Mucosa of descending colon (tissue), 3 donors: ENCODE data around the gene ADAM15. TPM values are rescaled to one million over a fixed set of nuclear protein-coding genes. Genes with fewer than 3 reads are reported as not detected.

Experiments used
- ATAC-seq: fragments of 200-7000 bp; cut with Tn5 transposase; one replicate; pipeline ENCODE4 v1.9.1; 2020; ENCODE audit warnings: mild to moderate bottlenecking, moderate library complexity
- DNase-seq, 3 donors: peaks; one replicate each; pipeline ENCODE4 v3.0.0-alpha.2; 2020
- H3K36me3 ChIP-seq: fragments of 200-600 bp; one replicate; pipeline ENCODE4 v1.8.0; 2021; ENCODE audit warnings: low read depth, mild to moderate bottlenecking
- H3K4me1 ChIP-seq: fragments of 200-600 bp; one replicate; pipeline ENCODE4 v1.8.0; 2021; ENCODE audit warnings: low read depth, mild to moderate bottlenecking
- H3K4me3 ChIP-seq: fragments of 200-600 bp; one replicate; pipeline ENCODE4 v1.8.0; 2021; ENCODE audit warnings: mild to moderate bottlenecking
- H3K9me3 ChIP-seq: fragments of 200-600 bp; one replicate; pipeline ENCODE4 v1.8.0; 2021; ENCODE audit warnings: mild to moderate bottlenecking
- CTCF ChIP-seq: fragments of 200-600 bp; IDR thresholded peaks from one replicate; pipeline ENCODE4 v1.8.0; 2022; ENCODE audit warnings: antibody characterized with exemption, mild to moderate bottlenecking
- intact Hi-C, 2 donors: fragments of 100-400 bp; cut with DNase I in 1 of 2; cut with micrococcal nuclease in 1 of 2; formaldehyde crosslinking; loops; one replicate each; pipeline versions ENCODE4 v1.11.0 to v1.11.1; 2022; cut with DNase I, micrococcal nuclease
- total RNA-seq, 3 donors: library from RNA; stranded (reverse); fragmentation: NEBNext Ultra II Directional in 2 of 3; extraction: Animal tissue kit (Norgen Biotek cat#: 25700) in 2 of 3; gene quantifications; one replicate each; pipeline versions ENCODE4 v1.2.1 to v1.2.4, GENCODE V29; 2021 to 2023
- donor health status: DM: no; HTN: no; CAD: no; lungs with moderate emphysema.
- donor health status: DM: no; HTN: no; CAD: no.
- donor health status: DM: no; HTN: yes; CAD: no.

The ADAM15 gene
- total RNA-seq, 3 donors from 2014 or later = 71.8 to 148 (median 79.7) TPM

- no peak for TF ChIP-seq CTCF
- intact Hi-C loops = no loop called here
- H3K36me3 ChIP-seq = no peaks in the 10 kb centered on the region
- no peaks in the 10 kb centered on the region for H3K4me1 ChIP-seq
- ATAC-seq (no peak), DNase-seq (no peak)
- H3K4me3 ChIP-seq = no peak overlapping the region
- no peaks in the 10 kb centered on the region for H3K9me3 ChIP-seq
These were observed 20.8 kb upstream of the ADAM15 start for GRCh38 chr1:155030243-155030795.

DNA sequence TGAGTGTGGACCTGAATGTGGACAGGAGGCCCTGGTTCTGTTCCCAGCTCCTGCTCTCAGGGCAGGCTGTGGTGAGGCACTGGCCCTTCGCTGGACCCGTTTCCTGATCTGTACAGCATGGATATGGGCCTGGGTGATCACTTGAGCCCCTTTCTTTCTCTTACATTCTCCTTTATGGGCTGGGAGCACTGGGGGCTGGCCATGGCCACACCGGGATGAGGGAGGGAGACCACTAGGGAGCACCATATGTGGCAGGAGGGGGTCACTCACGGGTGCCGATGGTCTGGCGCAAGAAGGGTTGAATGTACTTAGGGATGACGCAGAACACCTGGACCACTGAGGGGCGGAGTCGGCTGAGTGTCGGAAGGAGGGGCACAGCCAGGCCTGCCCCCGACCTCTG is 20.2 kb upstream of the ADAM15 start:
- DNase-seq (no peak), ATAC-seq (no peak)
- H3K36me3 ChIP-seq = no peaks in the 10 kb centered on the region
- H3K4me1 ChIP-seq = no peaks in the 10 kb centered on the region
- no peaks in the 10 kb centered on the region for H3K9me3 ChIP-seq
- intact Hi-C loops = no loop called here
- TF ChIP-seq CTCF = no peak
- H3K4me3 ChIP-seq = no peak overlapping the region

DNA sequence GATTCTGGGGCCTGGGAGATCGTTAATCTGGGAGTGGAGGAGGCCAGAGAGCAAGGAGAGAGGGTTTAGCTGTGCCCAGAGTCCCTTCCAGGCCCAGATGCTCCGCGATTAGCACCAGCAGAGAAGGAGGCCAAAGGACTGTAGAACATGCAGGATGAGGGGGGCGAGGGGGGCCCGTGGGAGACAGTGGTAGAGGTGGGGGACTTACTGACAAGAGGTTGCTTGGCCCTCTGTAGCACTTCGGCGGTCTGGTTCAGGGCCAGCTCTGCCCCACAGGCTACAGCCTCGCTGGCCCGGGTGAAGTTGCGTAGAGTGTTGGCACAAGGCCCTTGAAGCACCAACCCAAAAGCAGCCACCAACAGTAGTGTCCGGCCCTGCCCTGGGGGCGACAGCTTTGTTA is 18.2 kb upstream of the ADAM15 start:
- H3K9me3 ChIP-seq = no peaks in the 10 kb centered on the region
- TF ChIP-seq CTCF = no peak
- DNase-seq = no peak
- intact Hi-C loops = no loop called here
- H3K4me1 ChIP-seq = peaks cover 1% of the 10 kb centered on the region
- no peak overlapping the region for H3K4me3 ChIP-seq
- ATAC-seq = no peak
- no peaks in the 10 kb centered on the region for H3K36me3 ChIP-seq

- Histone ChIP-seq H3K4me3 (no peak within 1 kb of the TSS), H3K9me3 (no peaks in the 10 kb centered on the region), H3K36me3 (no peaks in the 10 kb centered on the region), H3K4me1 (peaks cover 7% of the 10 kb centered on the region)
- ATAC-seq (no peak), DNase-seq (no peak)
- intact Hi-C loops = no loop called here
- TF ChIP-seq CTCF = no peak
These were observed 17.6 kb upstream of the ADAM15 start, which contains the start of the genes DCST1 and DCST2 for GRCh38 chr1:155033524-155033923. TSS of gene DCST1 (plus strand) at chr1:155033824. CDS start at chr1:155034037, 213 bp downstream. TSS of gene DCST2 (minus strand) at chr1:155033781. CDS start at chr1:155033701, 80 bp downstream.

DNA sequence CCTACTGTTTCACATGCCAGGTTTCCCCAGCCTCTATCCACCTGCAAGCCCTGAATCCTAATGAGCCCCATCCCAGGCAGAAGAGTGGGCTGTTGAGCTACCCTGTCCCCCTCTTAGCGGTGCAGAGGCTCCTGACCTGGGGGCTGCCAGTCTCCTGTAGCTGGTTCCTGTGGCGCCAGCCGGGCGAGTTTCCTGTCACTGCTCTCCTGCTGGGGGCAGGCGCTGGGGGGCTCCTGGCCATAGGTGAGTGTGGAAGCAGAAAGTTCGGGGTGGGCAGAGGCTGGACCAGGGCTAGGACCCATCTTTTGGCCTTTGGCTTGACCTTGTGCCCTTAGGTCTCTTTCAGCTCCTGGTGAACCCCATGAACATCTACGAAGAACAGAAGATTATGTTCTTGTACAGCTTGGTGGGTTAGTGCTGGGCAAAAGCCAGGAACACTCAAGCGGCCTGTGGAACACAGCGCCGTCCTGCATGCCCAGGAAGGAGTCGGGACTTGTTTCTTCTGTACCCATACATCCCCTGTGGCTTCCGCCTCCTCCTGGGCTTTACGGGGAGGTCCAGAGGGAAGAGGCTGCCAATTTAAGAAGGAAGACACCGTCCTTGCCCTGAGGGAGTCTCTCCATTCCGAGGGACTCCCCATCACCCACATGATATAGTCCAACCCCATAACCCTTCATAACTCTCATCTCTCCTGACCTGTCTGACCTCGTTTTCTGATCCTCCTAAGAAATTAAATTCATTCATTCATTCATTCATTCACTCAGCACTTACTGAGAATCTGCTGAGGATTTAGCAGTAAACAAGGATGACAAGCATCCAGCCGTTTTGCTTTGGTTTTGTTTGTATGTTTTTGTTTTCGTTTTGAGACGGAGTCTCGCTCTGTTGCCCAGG is 16.6 kb upstream of the ADAM15 start:
- no peak for DNase-seq
- Histone ChIP-seq H3K9me3 (no peaks in the 10 kb centered on the region), H3K4me3 (no peak overlapping the region), H3K36me3 (no peaks in the 10 kb centered on the region), H3K4me1 (peaks cover 15% of the 10 kb centered on the region)
- no peak for ATAC-seq
- no peak for TF ChIP-seq CTCF
- intact Hi-C loops = no loop called here
